Motor neuron (in vitro differentiated cells): ENCODE data around the gene FAM98A. TPM values are rescaled to one million over a fixed set of nuclear protein-coding genes. Genes with fewer than 3 reads are reported as not detected.

ENCODE experiments used
- ATAC-seq, 8 experiments: fragments of 200-7000 bp; cut with Tn5 transposase; replicated peaks in 6 of 8; 2 replicates each; pipeline ENCODE4 v1.8.0; 2021; ENCODE audit warnings: mild to moderate bottlenecking in 8 of 8, moderate library complexity in 8 of 8
- H3K27ac ChIP-seq, 2 donors: fragments of 250-450 bp; sonication (Bioruptor Pico); 2 replicates each; pipeline ENCODE4 v1.9.0; 2021; ENCODE audit warnings: antibody characterized with exemption in 2 of 2, mild to moderate bottlenecking in 2 of 2, moderate library complexity in 1 of 2
- H3K4me1 ChIP-seq, 2 donors: fragments of 250-450 bp; sonication (Bioruptor Pico); replicated peaks in 1 of 2; 2 replicates each; pipeline ENCODE4 v1.6.1; 2021; ENCODE audit warnings: antibody characterized with exemption in 2 of 2, mild to moderate bottlenecking in 2 of 2, moderate library complexity in 1 of 2
- H3K4me3 ChIP-seq, 5 donors: fragments of 250-450 bp; sonication (Bioruptor Pico); 2 replicates each; pipeline ENCODE4 v1.9.0; 2021; ENCODE audit warnings: antibody characterized with exemption in 5 of 5, mild to moderate bottlenecking in 5 of 5, moderate library complexity in 4 of 5
- WGBS, 10 experiments: fragments of 450-650 bp; shearing (Covaris generic); methylation state at CpG; one replicate each; pipeline ENCODE4 v1.0.0; 2022; 5-methylcytosine and 5-hydroxymethylcytosine counted together
- in situ Hi-C, 9 experiments: fragments of 400-800 bp; cut with MboI; loops; one replicate each; pipeline ENCODE4 v1.15.0; 2021; ENCODE audit warnings: low sequenced_read_pairs in 9 of 9, low pct_unique_long_range_greater_than_20kb in 2 of 9; ENCODE audit not compliant: unreplicated experiment in 9 of 9
- total RNA-seq, 8 experiments: library from RNA; unstranded; fragments of 300-600 nt; gene quantifications; 2 replicates each; pipeline versions ENCODE4 v1.2.3 to v1.2.4, GENCODE V29; 2022

FAM98A gene
- total RNA-seq, 8 experiments from 2014 or later: 20.1 to 100 (median 40.7) TPM

DNA sequence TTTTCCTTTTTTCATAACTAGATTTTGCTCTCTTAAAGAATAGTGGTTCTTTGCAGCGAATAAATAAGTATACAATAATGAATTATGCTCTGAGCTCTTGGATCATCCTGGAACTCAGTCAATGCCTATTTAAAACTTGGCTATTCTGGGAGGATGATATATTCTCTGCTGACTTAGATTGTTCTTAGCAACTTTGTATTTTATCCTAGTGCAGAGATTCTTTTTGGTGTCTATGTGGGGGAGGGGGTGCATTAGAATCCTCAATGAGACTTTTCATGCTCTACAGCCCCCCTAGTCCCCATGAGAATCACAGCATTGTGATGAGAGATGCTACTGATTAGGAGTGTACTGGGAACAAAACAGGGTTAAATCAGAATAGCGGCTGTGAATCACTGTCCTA is 8.8 kb upstream of the FAM98A start:
- Histone ChIP-seq H3K4me3 (no peak overlapping the region), H3K27ac (no peak overlapping the region), H3K4me1 (peaks cover 12 to 20% of the 10 kb centered on the region in 2 donors)
- in situ Hi-C loops: no loop called here
- 0 to 83% (median 53%) methylated on average over 1 to 2 of the region's 2 CpGs; no CpG with 5 or more reads in 2 of the 10 experiments for WGBS, 10 experiments
- peak in 1 of 8 experiments; percentile 29 for ATAC-seq

GRCh38 chr2:33607251-33607721 is 8.2 kb upstream of the FAM98A start:
- 0 to 67% (median 0%) methylated on average over 1 of the region's 4 CpGs; no CpG with 5 or more reads in 3 of the 10 experiments for WGBS, 10 experiments
- H3K4me3 ChIP-seq: no peak overlapping the region
- no peak overlapping the region for H3K27ac ChIP-seq
- peaks cover 12 to 20% of the 10 kb centered on the region in 2 donors for H3K4me1 ChIP-seq
- in situ Hi-C loops: no loop called here
- peak in 3 of 8 experiments; percentile 47 to 83 (median 51) for ATAC-seq

DNA sequence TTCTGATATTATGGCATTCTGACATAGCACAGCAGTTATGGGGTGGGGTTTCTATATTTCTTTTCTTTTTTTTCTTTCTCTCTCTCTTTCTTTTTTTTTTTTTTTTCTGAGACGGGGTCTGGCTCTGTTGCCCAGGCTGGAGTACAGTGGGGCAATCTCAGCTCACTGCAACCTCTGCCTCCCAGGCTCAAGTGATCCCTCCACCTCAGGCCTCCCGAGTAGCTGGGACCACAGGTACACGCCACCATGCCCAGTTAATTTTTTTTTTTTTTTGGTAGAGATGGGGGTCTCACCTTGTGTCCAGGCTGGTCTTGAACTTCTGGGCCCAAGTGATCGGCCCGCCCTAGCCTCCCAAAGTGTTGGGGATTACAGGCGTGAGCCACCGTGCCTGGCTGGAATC is 7.5 kb upstream of the FAM98A start:
- Histone ChIP-seq H3K27ac (no peak overlapping the region), H3K4me1 (peaks cover 12 to 20% of the 10 kb centered on the region in 2 donors), H3K4me3 (no peak overlapping the region)
- ATAC-seq: no peak
- in situ Hi-C loops: no loop called here
- WGBS, 10 experiments: 28 to 98% (median 86%) methylated on average over 1 to 7 of the region's 7 CpGs

GRCh38 chr2:33606100-33606499 is 7.0 kb upstream of the FAM98A start:
- no peak for ATAC-seq

GRCh38 chr2:33605056-33605455 is 6.0 kb upstream of the FAM98A start:
- in situ Hi-C loops: no loop called here
- WGBS, 10 experiments: 59 to 94% (median 81%) methylated on average over 1 to 5 of the region's 6 CpGs; no CpG with 5 or more reads in 3 of the 10 experiments
- no peak overlapping the region for H3K27ac ChIP-seq
- H3K4me1 ChIP-seq: peaks cover 12 to 20% of the 10 kb centered on the region in 2 donors
- H3K4me3 ChIP-seq: no peak overlapping the region
- peak in 4 of 8 experiments; percentile 21 to 42 (median 36) for ATAC-seq

More at GRCh38 chr2:33606100-33606499, 7.0 kb upstream of the FAM98A start:
- Histone ChIP-seq H3K4me1 (peaks cover 12 to 20% of the 10 kb centered on the region in 2 donors), H3K27ac (no peak overlapping the region), H3K4me3 (no peak overlapping the region)
- in situ Hi-C loops: no loop called here
- WGBS, 10 experiments: 33 to 100% (median 88%) methylated on average over 1 to 2 of the region's 4 CpGs; no CpG with 5 or more reads in 3 of the 10 experiments

- no peak overlapping the region for H3K27ac ChIP-seq
- in situ Hi-C loops: no loop called here
- ATAC-seq: no peak
- 22 to 68% (median 48%) methylated on average over 2 to 3 of the region's 3 CpGs; no CpG with 5 or more reads in 2 of the 10 experiments for WGBS, 10 experiments
- peaks cover 12 to 20% of the 10 kb centered on the region in 2 donors for H3K4me1 ChIP-seq
- H3K4me3 ChIP-seq: no peak overlapping the region
These were observed 4.3 kb upstream of the FAM98A start for GRCh38 chr2:33603416-33603815.

- peaks cover 13 to 15% of the 10 kb centered on the region in 2 donors for H3K4me1 ChIP-seq
- in situ Hi-C loops: no loop called here
- ATAC-seq: no peak
- 0 to 95% (median 83%) methylated on average over 1 to 6 of the region's 6 CpGs; no CpG with 5 or more reads in 2 of the 10 experiments for WGBS, 10 experiments
- H3K27ac ChIP-seq: no peak overlapping the region
- no peak overlapping the region for H3K4me3 ChIP-seq
These were observed 3.2 kb upstream of the FAM98A start for GRCh38 chr2:33602201-33602830.

DNA sequence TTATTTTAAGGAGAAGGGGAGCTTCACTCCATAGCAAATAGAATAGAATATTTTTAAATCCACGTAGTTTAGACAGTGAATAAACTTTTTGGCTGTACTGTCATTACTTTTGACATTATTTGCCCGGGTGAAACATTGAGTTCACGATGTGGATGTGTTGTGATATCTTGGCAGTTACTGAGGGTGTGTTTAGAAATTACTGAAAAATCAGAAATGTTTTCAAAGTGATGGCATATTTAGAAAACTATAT is 769 bp upstream of the FAM98A start:
- H3K4me3 ChIP-seq: peak overlapping the region; percentile 42 to 84 (median 65)
- peak overlapping the region in 1 of 2 donors; percentile 25 for H3K27ac ChIP-seq
- WGBS, 10 experiments: 0 to 36% (median 13%) methylated on average over 1 to 3 of the region's 3 CpGs; no CpG with 5 or more reads in 2 of the 10 experiments
- peaks cover 3 to 8% of the 10 kb centered on the region in 2 donors for H3K4me1 ChIP-seq
- no peak for ATAC-seq
- in situ Hi-C loops: loop anchor here in 3 of 9 experiments (25.0 kb wide), 2 partner anchors 563 to 838 kb away; no protein-coding TSS in a partner anchor

DNA sequence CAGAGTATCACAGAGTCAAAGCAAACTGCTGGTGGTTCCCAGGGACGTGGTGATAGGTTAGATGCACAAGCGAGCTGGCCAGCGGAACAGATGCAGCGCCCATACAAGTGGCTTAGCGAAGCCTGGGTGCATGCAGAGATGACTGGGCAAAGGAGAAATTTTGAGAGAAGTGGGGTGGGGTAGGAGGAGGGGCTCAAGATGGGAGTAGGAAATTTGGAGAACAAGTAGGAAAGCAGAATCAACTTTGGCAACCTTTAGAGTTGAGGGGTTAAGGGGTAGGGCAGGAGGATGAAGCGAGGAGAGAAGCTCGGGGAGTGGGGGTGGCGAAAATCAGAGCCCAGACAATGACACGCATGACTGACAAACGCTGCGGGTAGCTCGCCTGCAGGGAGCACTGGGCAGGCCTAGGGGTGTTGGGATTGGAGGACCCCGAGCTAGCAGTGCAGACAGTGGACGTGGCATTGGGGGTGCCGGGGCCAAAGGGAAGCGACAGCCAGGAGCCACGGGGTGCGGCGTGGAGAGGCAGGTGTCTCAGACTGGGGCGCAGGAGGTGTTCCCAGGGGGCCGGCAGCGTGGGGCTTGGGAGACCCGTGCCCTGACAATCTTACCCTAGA is 431 bp downstream of the FAM98A start:
- in situ Hi-C loops: loop anchor here in 3 of 9 experiments (25.0 kb wide), 2 partner anchors 561 to 836 kb away; no protein-coding TSS in a partner anchor
- Histone ChIP-seq H3K4me1 (peaks cover 3 to 8% of the 10 kb centered on the region in 2 donors), H3K4me3 (peak overlapping the region; percentile 55 to 84 (median 65)), H3K27ac (peak overlapping the region; percentile 79 to 86)
- peak; percentile 13 to 69 (median 58) for ATAC-seq
- 0% methylated on average over 3 to 5 of the region's 23 CpGs; no CpG with 5 or more reads in 6 of the 10 experiments for WGBS, 10 experiments

DNA sequence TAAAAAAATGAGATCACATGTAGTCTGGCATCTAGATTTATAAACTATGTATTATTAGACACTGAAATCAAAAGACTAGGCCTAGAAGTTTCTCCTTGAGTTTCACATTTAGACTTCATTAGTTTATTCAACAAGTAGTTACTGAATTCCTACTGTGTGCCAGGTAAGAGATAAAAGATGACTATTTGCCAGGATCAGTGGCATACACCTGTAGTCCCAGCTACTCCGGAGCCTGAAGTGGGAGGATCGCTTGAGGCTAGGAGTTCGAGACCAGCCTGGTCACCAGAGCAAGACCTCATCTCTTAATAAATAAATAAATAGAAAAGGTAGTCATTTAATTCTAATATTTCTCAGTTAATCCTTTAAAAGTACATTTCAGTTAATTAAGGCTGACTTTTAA is 2.1 kb downstream of the FAM98A start:
- peaks cover 3 to 8% of the 10 kb centered on the region in 2 donors for H3K4me1 ChIP-seq
- H3K27ac ChIP-seq: no peak overlapping the region
- H3K4me3 ChIP-seq: no peak overlapping the region
- 63 to 100% (median 82%) methylated on average over 1 to 3 of the region's 3 CpGs; no CpG with 5 or more reads in 2 of the 10 experiments for WGBS, 10 experiments
- no peak for ATAC-seq
- in situ Hi-C loops: loop anchor here in 3 of 9 experiments (25.0 kb wide), 2 partner anchors 560 to 835 kb away; no protein-coding TSS in a partner anchor

- WGBS, 10 experiments: 37 to 92% (median 67%) methylated on average over 2 to 3 of the region's 3 CpGs; no CpG with 5 or more reads in 1 of the 10 experiments
- peaks cover 3 to 8% of the 10 kb centered on the region in 2 donors for H3K4me1 ChIP-seq
- H3K4me3 ChIP-seq: no peak overlapping the region
- no peak overlapping the region for H3K27ac ChIP-seq
- no peak for ATAC-seq
- in situ Hi-C loops: loop anchor here in 3 of 9 experiments (25.0 kb wide), 2 partner anchors 558 to 833 kb away; no protein-coding TSS in a partner anchor
These were observed 3.7 kb downstream of the FAM98A start for GRCh38 chr2:33595385-33595784.

DNA sequence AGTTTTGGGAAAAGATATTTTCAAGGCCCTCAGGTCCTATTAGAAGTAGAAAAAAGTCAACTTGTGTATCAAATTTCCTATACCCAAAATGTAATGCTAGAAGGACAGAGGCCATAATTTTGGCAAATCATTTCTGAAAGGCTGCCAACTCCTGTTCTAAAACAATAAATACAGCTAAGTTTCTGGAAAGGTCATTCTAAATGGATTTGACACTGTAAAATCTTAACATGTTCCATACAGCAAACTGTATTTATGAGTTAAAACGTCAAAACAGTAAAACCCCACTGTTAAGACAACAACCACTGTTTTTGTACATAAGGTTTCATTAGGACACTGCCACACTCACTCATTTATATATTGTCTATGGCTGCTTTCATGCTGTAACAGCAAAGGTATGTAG is 9.7 kb downstream of the FAM98A start:
- 0 to 91% (median 71%) methylated on average over 1 of the region's 1 CpG; no CpG with 5 or more reads in 3 of the 10 experiments for WGBS, 10 experiments
- no peak overlapping the region for H3K27ac ChIP-seq
- H3K4me3 ChIP-seq: no peak overlapping the region
- ATAC-seq: no peak
- no peaks in the 10 kb centered on the region for H3K4me1 ChIP-seq
- in situ Hi-C loops: loop anchor here in 3 of 9 experiments (25.0 kb wide), 2 partner anchors 552 to 827 kb away; no protein-coding TSS in a partner anchor

DNA sequence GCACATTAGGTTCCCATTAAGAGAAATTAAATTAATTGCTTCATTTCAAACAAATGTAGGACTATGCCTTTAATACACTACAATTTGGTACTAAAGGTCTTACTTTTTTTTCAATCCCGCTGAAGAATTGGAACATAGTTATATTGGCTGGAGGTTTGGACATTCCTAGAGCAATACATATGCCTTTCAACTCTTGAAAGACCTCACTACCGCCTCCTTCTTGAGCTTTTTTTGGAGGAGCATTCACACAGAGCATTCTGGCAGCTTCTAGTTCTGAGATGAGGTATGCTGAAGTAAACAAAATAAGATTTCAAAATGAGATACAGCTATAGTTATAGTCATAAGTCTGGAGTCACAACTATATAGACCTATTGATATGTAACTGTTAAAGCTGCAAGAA is 10.9 kb downstream of the FAM98A start:
- in situ Hi-C loops: loop anchor here in 3 of 9 experiments (25.0 kb wide), 2 partner anchors 551 to 826 kb away; no protein-coding TSS in a partner anchor
- Histone ChIP-seq H3K27ac (no peak overlapping the region), H3K4me3 (no peak overlapping the region), H3K4me1 (no peaks in the 10 kb centered on the region)
- ATAC-seq: no peak
- WGBS, 10 experiments: 14 to 100% (median 89%) methylated on average over 1 to 2 of the region's 2 CpGs
